Measurements from ENCODE around the gene SGSM1.

DNA sequence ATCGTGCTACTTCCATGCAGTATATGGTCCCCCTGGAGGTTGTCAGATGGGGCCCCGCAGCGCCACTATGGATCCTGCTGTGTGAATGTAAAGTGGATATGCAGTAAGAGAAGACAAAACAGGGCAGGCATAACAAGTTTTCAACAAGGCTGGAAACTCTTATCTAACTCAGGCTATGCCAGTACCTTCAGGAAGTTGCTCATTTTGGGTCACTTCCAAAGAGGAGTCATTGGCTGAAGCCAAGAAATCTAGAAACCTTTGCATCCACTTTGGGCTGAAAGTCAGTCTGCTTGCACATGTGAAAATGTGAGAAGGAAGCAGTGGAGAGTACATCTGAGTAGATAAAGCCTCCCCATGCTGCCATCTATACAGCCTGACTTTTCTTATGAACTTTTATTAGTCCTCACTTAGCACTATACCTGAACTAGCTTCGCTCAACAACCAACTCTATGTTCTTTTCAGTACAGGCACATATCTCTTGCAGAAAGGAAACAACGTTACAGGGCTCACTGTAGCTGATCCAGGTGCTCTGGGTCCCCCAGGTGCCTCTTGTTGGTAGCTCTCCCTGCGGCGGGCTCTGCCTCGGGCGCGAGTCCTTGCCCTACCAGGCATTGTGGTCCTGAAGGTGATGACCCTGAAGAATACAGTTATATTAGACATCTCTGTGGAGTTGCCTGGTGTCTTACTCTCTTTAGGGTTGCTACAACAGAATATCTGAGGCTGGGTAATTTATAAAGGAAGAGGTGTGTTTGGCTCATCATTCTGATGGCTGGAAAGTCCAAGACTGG, 43.9 kb upstream of the SGSM1 start:
- TF ChIP-seq, protein P1, sequence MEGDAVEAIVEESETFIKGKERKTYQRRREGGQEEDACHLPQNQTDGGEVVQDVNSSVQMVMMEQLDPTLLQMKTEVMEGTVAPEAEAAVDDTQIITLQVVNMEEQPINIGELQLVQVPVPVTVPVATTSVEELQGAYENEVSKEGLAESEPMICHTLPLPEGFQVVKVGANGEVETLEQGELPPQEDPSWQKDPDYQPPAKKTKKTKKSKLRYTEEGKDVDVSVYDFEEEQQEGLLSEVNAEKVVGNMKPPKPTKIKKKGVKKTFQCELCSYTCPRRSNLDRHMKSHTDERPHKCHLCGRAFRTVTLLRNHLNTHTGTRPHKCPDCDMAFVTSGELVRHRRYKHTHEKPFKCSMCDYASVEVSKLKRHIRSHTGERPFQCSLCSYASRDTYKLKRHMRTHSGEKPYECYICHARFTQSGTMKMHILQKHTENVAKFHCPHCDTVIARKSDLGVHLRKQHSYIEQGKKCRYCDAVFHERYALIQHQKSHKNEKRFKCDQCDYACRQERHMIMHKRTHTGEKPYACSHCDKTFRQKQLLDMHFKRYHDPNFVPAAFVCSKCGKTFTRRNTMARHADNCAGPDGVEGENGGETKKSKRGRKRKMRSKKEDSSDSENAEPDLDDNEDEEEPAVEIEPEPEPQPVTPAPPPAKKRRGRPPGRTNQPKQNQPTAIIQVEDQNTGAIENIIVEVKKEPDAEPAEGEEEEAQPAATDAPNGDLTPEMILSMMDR (IDR thresholded peaks at IDR 0.05) = no peak
- no peak for TF ChIP-seq POLR2A (IDR thresholded peaks at IDR 0.05)

Data from right lobe of liver (tissue), 4 donors.